MM.1S (cell line): ENCODE results near the gene ZNF425.

Experiments
- DNase-seq: peaks from one replicate; pipeline ENCODE4 v3.0.0-alpha.2; 2015
- H2AFZ ChIP-seq: fragments of 300-600 bp; sonication (generic); 2 replicates; pipeline ENCODE4 v1.6.0; 2016; ENCODE audit warnings: antibody characterized with exemption, low read length
- H3F3A ChIP-seq: fragments of 300-600 bp; sonication (generic); 2 replicates; pipeline ENCODE4 v1.6.1; 2016; ENCODE audit warnings: mild to moderate bottlenecking, antibody characterized with exemption, low read length, moderate library complexity, mixed read lengths; ENCODE audit not compliant: insufficient read depth
- H3K27ac ChIP-seq: fragments of 300-600 bp; sonication (generic); 2 replicates; pipeline ENCODE4 v1.5.1; 2016; ENCODE audit warnings: mild to moderate bottlenecking, low read length
- H3K27me3 ChIP-seq: fragments of 300-600 bp; sonication (generic); replicated peaks from 2 replicates; pipeline ENCODE4 v1.6.0; 2016; ENCODE audit warnings: low read length; ENCODE audit not compliant: insufficient read depth
- H3K36me3 ChIP-seq: fragments of 300-600 bp; sonication (generic); replicated peaks from 2 replicates; pipeline ENCODE4 v1.6.1; 2016; ENCODE audit warnings: mild to moderate bottlenecking, low read length, mixed read lengths; ENCODE audit not compliant: insufficient read depth
- H3K4me1 ChIP-seq: fragments of 300-600 bp; sonication (generic); 2 replicates; pipeline ENCODE4 v1.6.1; 2016; ENCODE audit warnings: low read length, mixed read lengths
- H3K4me2 ChIP-seq: fragments of 300-600 bp; sonication (generic); 2 replicates; pipeline ENCODE4 v1.6.0; 2016; ENCODE audit warnings: low read depth, low read length
- H3K4me3 ChIP-seq: fragments of 300-600 bp; sonication (generic); 2 replicates; pipeline ENCODE4 v1.5.1; 2016; ENCODE audit warnings: low read length, mixed read lengths
- H3K79me2 ChIP-seq: fragments of 300-600 bp; sonication (generic); 2 replicates; pipeline ENCODE4 v1.6.1; 2016; ENCODE audit warnings: mixed run types, low read length, mixed read lengths
- H3K9ac ChIP-seq: fragments of 300-600 bp; sonication (generic); 2 replicates; pipeline ENCODE4 v1.6.1; 2016; ENCODE audit warnings: low read length, mixed read lengths
- H3K9me2 ChIP-seq: fragments of 300-600 bp; sonication (generic); replicated peaks from 2 replicates; pipeline ENCODE4 v1.6.1; 2016; ENCODE audit warnings: mild to moderate bottlenecking, low read length, mixed read lengths; ENCODE audit not compliant: insufficient read depth
- H3K9me3 ChIP-seq: fragments of 300-600 bp; sonication (generic); replicated peaks from 2 replicates; pipeline ENCODE4 v1.6.1; 2016; ENCODE audit warnings: mild to moderate bottlenecking, low read length, mixed read lengths; ENCODE audit not compliant: insufficient read depth
- H4K20me1 ChIP-seq: fragments of 300-600 bp; sonication (generic); 2 replicates; pipeline ENCODE4 v1.6.1; 2016; ENCODE audit warnings: mild to moderate bottlenecking, low read length, moderate library complexity, mixed read lengths; ENCODE audit not compliant: insufficient read depth
- CTCF ChIP-seq: fragments of 300-600 bp; sonication (generic); IDR thresholded peaks from 2 replicates; pipeline ENCODE4 v1.5.1; 2016; ENCODE audit warnings: antibody characterized with exemption, low read length, mixed read lengths
- EZH2 ChIP-seq: fragments of 300-600 bp; sonication (generic); optimal IDR thresholded peaks from 2 replicates; pipeline ENCODE3; 2017; ENCODE audit warnings: low read depth, mild to moderate bottlenecking, antibody characterized with exemption, low read length, mixed read lengths
- EZH2phosphoT487 ChIP-seq: fragments of 300-600 bp; sonication (generic); IDR thresholded peaks from 2 replicates; pipeline ENCODE4 v1.6.1; 2018; ENCODE audit warnings: antibody characterized with exemption, low read length

Gene ZNF425

DNA sequence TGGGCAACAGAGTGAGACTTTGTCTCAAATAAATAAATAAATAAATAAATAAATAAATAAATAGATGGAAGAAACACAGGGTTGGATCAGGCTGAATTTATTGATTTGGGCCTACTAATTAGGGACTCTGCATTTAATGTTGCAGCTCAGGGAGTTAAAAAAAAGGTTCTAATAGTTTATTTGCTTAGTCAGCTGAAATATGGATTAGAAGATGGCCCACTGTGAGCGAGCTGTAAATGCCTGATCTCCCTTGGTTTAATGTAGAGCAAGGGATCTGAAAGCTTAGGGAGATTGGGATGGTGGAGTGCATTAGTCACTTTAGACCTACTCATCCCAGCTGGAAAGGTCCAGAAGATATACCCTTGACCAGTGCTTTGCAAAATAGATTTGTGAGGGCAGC lies 72.7 kb downstream of the ZNF425 start:
- Histone ChIP-seq H2AFZ (no peak overlapping the region), H3K4me2 (no peak overlapping the region), H3K27ac (no peak overlapping the region), H3K36me3 (no peaks in the 10 kb centered on the region), H3K4me3 (no peak overlapping the region), H4K20me1 (no peaks in the 10 kb centered on the region), H3K9me2 (no peaks in the 10 kb centered on the region), H3F3A (no peaks in the 10 kb centered on the region), H3K79me2 (no peaks in the 10 kb centered on the region), H3K9ac (no peak overlapping the region), H3K4me1 (no peaks in the 10 kb centered on the region), H3K27me3 (no peaks in the 10 kb centered on the region), H3K9me3 (no peaks in the 10 kb centered on the region)
- no peak for DNase-seq
- no peak for TF ChIP-seq EZH2phosphoT487
- TF ChIP-seq CTCF: no peak
- TF ChIP-seq EZH2: no peak
